HFF-Myc (cell line): ENCODE measurements around the gene WDR27.
"Not testable (repeated sequence)": the region's sequence is repeated elsewhere in the genome, so short reads cannot be mapped to it uniquely, and the experiment has no call there.

Experiments
- DNase-seq: peaks from one replicate; pipeline ENCODE4 v3.0.0-alpha.2; 2011; ENCODE audit warnings: low read depth; ENCODE audit errors: extremely low read depth
- H3K4me3 ChIP-seq: replicated peaks from 2 replicates; pipeline ENCODE4 v1.5.1; 2011; ENCODE audit warnings: low read depth, mild to moderate bottlenecking, control low read depth, low read length
- TF ChIP-seq, protein P1 (sequence below): IDR thresholded peaks from 2 replicates; pipeline ENCODE4 v1.5.1; 2012; ENCODE audit warnings: mild to moderate bottlenecking, low read depth, low read length, control low read depth; ENCODE audit errors: missing control alignments

WDR27 gene

GRCh38 chr6:169527306-169527705 is 174.5 kb downstream of the WDR27 start:
- TF ChIP-seq, protein P1, sequence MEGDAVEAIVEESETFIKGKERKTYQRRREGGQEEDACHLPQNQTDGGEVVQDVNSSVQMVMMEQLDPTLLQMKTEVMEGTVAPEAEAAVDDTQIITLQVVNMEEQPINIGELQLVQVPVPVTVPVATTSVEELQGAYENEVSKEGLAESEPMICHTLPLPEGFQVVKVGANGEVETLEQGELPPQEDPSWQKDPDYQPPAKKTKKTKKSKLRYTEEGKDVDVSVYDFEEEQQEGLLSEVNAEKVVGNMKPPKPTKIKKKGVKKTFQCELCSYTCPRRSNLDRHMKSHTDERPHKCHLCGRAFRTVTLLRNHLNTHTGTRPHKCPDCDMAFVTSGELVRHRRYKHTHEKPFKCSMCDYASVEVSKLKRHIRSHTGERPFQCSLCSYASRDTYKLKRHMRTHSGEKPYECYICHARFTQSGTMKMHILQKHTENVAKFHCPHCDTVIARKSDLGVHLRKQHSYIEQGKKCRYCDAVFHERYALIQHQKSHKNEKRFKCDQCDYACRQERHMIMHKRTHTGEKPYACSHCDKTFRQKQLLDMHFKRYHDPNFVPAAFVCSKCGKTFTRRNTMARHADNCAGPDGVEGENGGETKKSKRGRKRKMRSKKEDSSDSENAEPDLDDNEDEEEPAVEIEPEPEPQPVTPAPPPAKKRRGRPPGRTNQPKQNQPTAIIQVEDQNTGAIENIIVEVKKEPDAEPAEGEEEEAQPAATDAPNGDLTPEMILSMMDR: no peak
- DNase-seq: no peak
- no peak overlapping the region for H3K4me3 ChIP-seq

GRCh38 chr6:169521825-169522224 is 180.0 kb downstream of the WDR27 start:
- TF ChIP-seq, protein P1: no peak
- DNase-seq: no peak
- H3K4me3 ChIP-seq: no peak overlapping the region

DNA sequence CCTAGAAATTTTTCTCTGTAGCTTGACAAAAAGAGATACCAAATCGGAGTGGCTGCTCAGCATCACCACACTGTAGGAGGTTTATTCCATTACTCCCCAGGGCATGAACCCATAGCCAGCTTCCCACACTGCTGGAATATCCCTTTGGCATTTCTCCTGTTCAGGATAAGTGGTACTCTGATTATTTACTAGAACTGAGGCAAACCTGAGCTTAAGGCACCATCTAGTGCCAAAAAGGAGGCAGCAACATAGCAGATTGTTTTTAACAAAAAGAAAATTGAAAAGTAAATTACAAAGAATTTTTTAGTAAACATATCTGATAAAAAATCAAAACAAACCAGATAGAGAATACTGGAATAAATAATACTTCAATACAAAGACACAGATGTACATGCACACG is 181.7 kb downstream of the WDR27 start:
- TF ChIP-seq, protein P1: peak; percentile 31
- DNase-seq: no peak
- no peak overlapping the region for H3K4me3 ChIP-seq

GRCh38 chr6:169518451-169518850 is 183.4 kb downstream of the WDR27 start:
- H3K4me3 ChIP-seq: no peak overlapping the region
- TF ChIP-seq, protein P1: no peak
- DNase-seq: no peak

- TF ChIP-seq, protein P1: no peak
- H3K4me3 ChIP-seq: no peak overlapping the region
- DNase-seq: no peak
These were observed 188.2 kb downstream of the WDR27 start for GRCh38 chr6:169513478-169514193.

- H3K4me3 ChIP-seq, DNase-seq: not testable (repeated sequence)
These were observed 190.0 kb downstream of the WDR27 start for GRCh38 chr6:169511785-169512184.

DNA sequence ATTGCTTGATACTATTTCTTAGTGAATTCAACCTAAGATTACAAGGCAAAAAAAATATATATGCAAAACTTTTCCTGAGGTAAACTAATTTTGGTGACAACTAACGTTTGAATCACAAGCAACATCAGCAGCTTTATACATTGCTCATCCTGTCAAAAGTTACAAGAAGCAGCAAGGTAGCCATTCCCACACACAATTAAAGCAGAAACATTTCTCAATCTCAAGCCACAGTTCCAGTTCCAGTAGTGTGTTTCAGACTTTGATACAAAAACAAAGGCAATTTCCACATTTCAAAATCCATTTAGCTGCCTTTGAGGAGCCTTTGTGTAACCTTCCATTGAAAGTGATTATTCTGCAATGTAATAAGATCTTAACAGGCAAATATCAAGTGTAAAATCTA is 191.0 kb downstream of the WDR27 start:
- no peak overlapping the region for H3K4me3 ChIP-seq
- TF ChIP-seq, protein P1: no peak
- DNase-seq: no peak
